HepG2 (cell line): ENCODE measurements around the gene ECT2. TPM values are rescaled to one million over a fixed set of nuclear protein-coding genes. Genes with fewer than 3 reads are reported as not detected.

Experiments
- ATAC-seq: fragments of 200-7000 bp; cut with Tn5 transposase; 3 replicates; pipeline ENCODE4 v1.9.1; 2020; ENCODE audit warnings: mild to moderate bottlenecking, moderate library complexity
- BruUV-seq: library from RNA; stranded (reverse); fragments of 400-500 nt; replicated peaks from 2 replicates; lab custom pipeline; 2021; lab: Mats Ljungman, UMichigan
- CTCF ChIA-PET: fragments of 300-600 bp; formaldehyde crosslinking; extraction: SDS; loops from one replicate; lab custom pipeline; 2021; ENCODE audit warnings: low total read pairs, inconsistent platforms, low intra/inter-chr PET ratio; lab: Yijun Ruan, JAX
- POLR2A ChIA-PET: fragments of 350-600 bp; sonication (Branson Sonifier 250); formaldehyde crosslinking; loops from one replicate; lab custom pipeline; 2020; ENCODE audit warnings: antibody characterized with exemption, inconsistent platforms; lab: Yijun Ruan, JAX
- DNase-seq: peaks from one replicate; pipeline ENCODE4 v3.0.0-alpha.2; 2015; ENCODE audit warnings: low spot score
- FAIRE-seq: peaks from 3 replicates; lab custom pipeline; 2011; peaks lifted over from hg19 to GRCh38; lab: Jason Lieb, UNC
- H2AFZ ChIP-seq: one replicate; pipeline ENCODE4 v1.6.1; 2011; ENCODE audit warnings: low read length, inconsistent platforms
- H3K27ac ChIP-seq: fragments of 300-600 bp; 3 replicates; pipeline ENCODE4 v1.8.0; 2011; ENCODE audit warnings: mixed run types, mild to moderate bottlenecking, mixed read lengths, low read length, inconsistent platforms; ENCODE audit not compliant: insufficient read depth; ENCODE audit errors: extremely low read length
- H3K27me3 ChIP-seq, 2 experiments: fragments of 200-600 bp in 1 of 2; 2 replicates in 1 of 2; 3 replicates in 1 of 2; pipeline versions ENCODE4 v1.6.0 to v1.8.0; 2011; ENCODE audit warnings: low read length in 2 of 2, mild to moderate bottlenecking in 2 of 2, moderate library complexity in 2 of 2, inconsistent platforms in 1 of 2; ENCODE audit not compliant: insufficient read depth in 2 of 2, control insufficient read depth in 1 of 2
- H3K36me3 ChIP-seq, 2 experiments: fragments of 200-600 bp in 1 of 2; replicated peaks in 1 of 2; 2 replicates in 1 of 2; 3 replicates in 1 of 2; pipeline versions ENCODE4 v1.5.1 to v1.8.0; 2011; ENCODE audit warnings: low read length in 2 of 2, inconsistent platforms in 1 of 2; ENCODE audit not compliant: insufficient read depth in 2 of 2, control insufficient read depth in 1 of 2
- H3K4me1 ChIP-seq: 2 replicates; pipeline ENCODE4 v1.5.1; 2012; ENCODE audit warnings: low read length, inconsistent platforms; ENCODE audit not compliant: insufficient read depth
- H3K4me2 ChIP-seq: 2 replicates; pipeline ENCODE4 v1.6.0; 2011; ENCODE audit warnings: low read depth, low read length, inconsistent platforms
- H3K4me3 ChIP-seq, 3 experiments: fragments of 200-600 bp in 1 of 3; sonication (generic), shearing (Covaris generic) in 1 of 3; replicated peaks in 1 of 3; 2 replicates each; pipeline ENCODE4 v1.5.1; 2011 to 2016; ENCODE audit warnings: low read length in 3 of 3, inconsistent platforms in 2 of 3, low read depth in 2 of 3, mild to moderate bottlenecking in 2 of 3, control low read depth in 1 of 3, mixed read lengths in 1 of 3; ENCODE audit not compliant: insufficient read depth in 1 of 3
- H3K79me2 ChIP-seq: one replicate; pipeline ENCODE4 v1.6.1; 2011; ENCODE audit warnings: low read length, inconsistent platforms; ENCODE audit not compliant: insufficient read depth
- H3K9ac ChIP-seq: 2 replicates; pipeline ENCODE4 v1.6.0; 2011; ENCODE audit warnings: mild to moderate bottlenecking, low read depth, low read length, inconsistent platforms; ENCODE audit not compliant: insufficient read depth
- H3K9me3 ChIP-seq: 2 replicates; pipeline ENCODE4 v1.5.1; 2012; ENCODE audit warnings: mild to moderate bottlenecking, low read length
- H4K20me1 ChIP-seq: 2 replicates; pipeline ENCODE4 v1.6.0; 2011; ENCODE audit warnings: inconsistent platforms, mild to moderate bottlenecking, low read length, moderate library complexity; ENCODE audit not compliant: insufficient read depth
- FLYWCH1 ChIP-seq: sonication (generic); formaldehyde crosslinking; IDR thresholded peaks from 2 replicates; pipeline ENCODE4 v1.8.1; 2023; ENCODE audit warnings: mild to moderate bottlenecking, missing genetic modification reagents
- GFI1 ChIP-seq: sonication (generic); formaldehyde crosslinking; IDR thresholded peaks from 2 replicates; pipeline ENCODE4 v1.5.0; 2020; ENCODE audit warnings: missing genetic modification reagents, mild to moderate bottlenecking, borderline replicate concordance
- HNRNPL ChIP-seq: fragments of 200-400 bp; formaldehyde crosslinking; IDR thresholded peaks from 2 replicates; pipeline ENCODE4 v1.6.1; 2017; ENCODE audit warnings: mild to moderate bottlenecking, low read depth, low read length
- MYPOP ChIP-seq: sonication (generic); formaldehyde crosslinking; IDR thresholded peaks from 2 replicates; pipeline ENCODE4 v1.8.1; 2023; ENCODE audit warnings: mild to moderate bottlenecking, moderate library complexity, missing genetic modification reagents
- PPARG ChIP-seq: conservative IDR thresholded peaks from 2 replicates; pipeline ENCODE4 v1.6.1; 2016; ENCODE audit warnings: missing biosample characterization, missing genetic modification reagents
- THAP9 ChIP-seq: sonication (generic); formaldehyde crosslinking; IDR thresholded peaks from 2 replicates; pipeline ENCODE4; 2020; ENCODE audit warnings: missing genetic modification reagents, mild to moderate bottlenecking, borderline replicate concordance
- TRIM22 ChIP-seq: fragments of 450-650 bp; IDR thresholded peaks from 2 replicates; pipeline ENCODE4 v1.6.1; 2017
- ZNF512 ChIP-seq: sonication (generic); formaldehyde crosslinking; IDR thresholded peaks from 2 replicates; pipeline ENCODE4 v1.4.0; 2020; ENCODE audit warnings: mild to moderate bottlenecking, missing genetic modification reagents
- ZNF619 ChIP-seq: sonication (generic); formaldehyde crosslinking; IDR thresholded peaks from 2 replicates; pipeline ENCODE4 v1.4.0; 2020; ENCODE audit warnings: mild to moderate bottlenecking, missing genetic modification reagents
- WGBS: methylation state at CpG from one replicate; pipeline ENCODE4 v1.1.6; 2017; ENCODE audit warnings: low lambda C conversion rate; 5-methylcytosine and 5-hydroxymethylcytosine counted together
- in situ Hi-C: cut with HindIII; loops from 2 replicates; pipeline ENCODE4 v1.10.0; 2017; ENCODE audit warnings: low pct_unique_long_range_greater_than_20kb; ENCODE audit not compliant: extremely low pct_ligation_motif_present
- intact Hi-C: fragments of 100-400 bp; cut with micrococcal nuclease; formaldehyde crosslinking; loops from one replicate; pipeline ENCODE4 v1.10.0; 2022; ENCODE audit not compliant: unreplicated experiment
- polyA plus RNA-seq, 8 experiments: library from polyadenylated mRNA; depleted of rRNA in 3 of 8; stranded (reverse) in 7 of 8; unstranded in 1 of 8; fragments of >200 nt; fragmentation: Illumina TruSeq in 4 of 8; extraction: Trizol in 4 of 8; gene quantifications; 2 replicates each; pipeline versions ENCODE4 v1.2.1 to v1.2.3, GENCODE V29; 2011 to 2016; ENCODE audit warnings: low read depth in 4 of 8, missing spikeins in 1 of 8, mixed read lengths in 1 of 8; ENCODE audit not compliant: insufficient read depth in 1 of 8
- total RNA-seq, 5 experiments: library from RNA; depleted of rRNA; stranded (reverse); fragments of >200 nt; fragmentation: Illumina TruSeq; extraction: Trizol; gene quantifications; 2 replicates each; pipeline ENCODE4 v1.2.3, GENCODE V29; 2016; ENCODE audit warnings: low read depth in 1 of 5

Gene ECT2
- total and polyA plus RNA-seq, 2 of the 13 experiments (the other 11 are each of a cell fraction or from before 2014, with no cell fraction given) = 21.6 to 52.0 TPM

- H3K9ac ChIP-seq = no peak overlapping the region
- H2AFZ ChIP-seq = no peak overlapping the region
- no peak overlapping the region for H3K4me2 ChIP-seq
- no peaks in the 10 kb centered on the region for H3K9me3 ChIP-seq
- ChIA-PET CTCF (no interaction called here), POLR2A (no interaction called here)
- peaks cover 0 to 4% of the 10 kb centered on the region in 2 experiments; a peak in 1 of 5 replicates for H3K27me3 ChIP-seq
- no peaks in the 10 kb centered on the region for H3K79me2 ChIP-seq
- no TSS peak for BruUV-seq
- in situ Hi-C loops = loop anchor here (10.0 kb wide), 1 partner anchor 205 kb away; no protein-coding TSS in a partner anchor
- no peak overlapping the region for H3K27ac ChIP-seq
- no peaks in the 10 kb centered on the region for H3K4me1 ChIP-seq
- no peaks in the 10 kb centered on the region; the same call in 1 of the 2 replicates for H4K20me1 ChIP-seq
- ATAC-seq (no peak), FAIRE-seq (no peak), DNase-seq (no peak)
- intact Hi-C loops = loop anchor here (5.0 kb wide), 1 partner anchor 208 kb away; no protein-coding TSS in a partner anchor
- no peak overlapping the region for H3K4me3 ChIP-seq
- no peaks in the 10 kb centered on the region for H3K36me3 ChIP-seq
- WGBS = 0% methylated on average over 3 of the region's 4 CpGs
- no peak for TF ChIP-seq ZNF512
- TF ChIP-seq THAP9 (CRISPR knock-in tag) = no peak
- no peak for TF ChIP-seq PPARG (CRISPR knock-in tag)
- TF ChIP-seq TRIM22 = no peak
- no peak for TF ChIP-seq FLYWCH1
- TF ChIP-seq ZNF619 (CRISPR knock-in tag) = no peak
- no peak for TF ChIP-seq GFI1 (CRISPR knock-in tag)
- TF ChIP-seq HNRNPL = no peak
- TF ChIP-seq MYPOP (CRISPR knock-in tag) = no peak
These were observed 89.2 kb downstream of the ECT2 start for GRCh38 chr3:172839679-172840078.
